ENCODE data around the gene TAF4B.

The TAF4B gene

DNA sequence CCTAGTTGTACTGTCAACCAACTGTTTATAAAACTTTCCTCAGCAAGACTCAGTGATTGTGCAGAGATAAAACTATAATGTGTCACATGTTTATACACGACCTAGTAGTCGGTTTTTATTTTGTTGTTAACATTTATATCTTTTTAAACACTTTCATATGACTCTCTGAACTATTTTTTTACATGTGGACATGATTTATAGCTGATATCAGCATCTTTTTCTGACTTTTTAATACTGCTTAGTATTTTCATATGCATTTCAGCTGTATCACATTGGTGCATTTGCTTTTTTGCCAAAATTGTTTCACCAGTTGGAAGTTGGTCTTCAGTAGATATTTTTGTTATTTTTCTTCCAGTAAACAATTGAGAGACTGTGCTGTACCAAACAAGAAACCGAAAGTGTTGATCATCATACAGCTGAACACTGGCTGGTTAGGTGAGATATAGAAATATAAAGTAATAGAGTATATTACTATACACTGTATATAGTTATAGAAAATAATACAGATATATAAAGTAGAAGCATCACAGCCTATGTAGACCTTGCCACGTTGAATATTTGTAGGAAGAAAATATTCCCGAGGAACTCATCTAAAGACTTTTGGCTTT is 167.9 kb downstream of the TAF4B start:
- Mint-ChIP-seq H3K9me3 (no peaks in the 10 kb centered on the region), H3K36me3 (ENCODE audit: insufficient read depth) (peaks cover 6% of the 10 kb centered on the region), H3K27me3 (no peaks in the 10 kb centered on the region), H3K4me1 (ENCODE audit: low read depth in 2 of 2) (no peaks in the 10 kb centered on the region), H3K4me3 (no peak overlapping the region), H3K27ac (no peak overlapping the region)
- ATAC-seq (replicated peaks) (no peak), DNase-seq (no peak)

DNA sequence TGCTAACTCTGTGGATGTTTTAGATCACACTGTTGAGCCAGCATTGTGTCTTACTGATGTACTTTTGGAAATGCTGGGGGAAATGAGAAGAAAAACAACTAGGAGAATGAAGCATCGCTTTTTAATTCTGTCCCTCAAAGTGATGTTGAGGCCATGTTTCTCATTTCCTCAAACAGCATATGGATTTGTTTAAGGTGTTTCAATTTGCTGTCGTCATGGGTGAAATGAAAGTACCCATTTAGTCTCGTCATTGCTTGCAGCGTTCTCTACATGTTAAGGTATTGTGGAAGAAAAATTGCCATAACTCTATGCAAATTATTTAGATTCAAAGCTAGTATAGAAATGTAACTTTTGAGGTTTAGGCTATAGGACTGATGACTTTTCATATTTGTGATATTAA is 170.8 kb downstream of the TAF4B start:
- H3K9me3 Mint-ChIP-seq = no peaks in the 10 kb centered on the region
- no peak overlapping the region for H3K4me3 Mint-ChIP-seq
- H3K36me3 Mint-ChIP-seq (ENCODE audit: insufficient read depth) = no peaks in the 10 kb centered on the region
- H3K27ac Mint-ChIP-seq = no peak overlapping the region
- DNase-seq = no peak
- H3K4me1 Mint-ChIP-seq (ENCODE audit: low read depth in 2 of 2) = no peaks in the 10 kb centered on the region
- H3K27me3 Mint-ChIP-seq = no peaks in the 10 kb centered on the region
- no peak for ATAC-seq (replicated peaks)

GRCh38 chr18:26403491-26403890 is 177.2 kb downstream of the TAF4B start:
- Mint-ChIP-seq H3K4me1 (ENCODE audit: low read depth in 2 of 2) (no peaks in the 10 kb centered on the region), H3K9me3 (no peaks in the 10 kb centered on the region), H3K27ac (no peak overlapping the region), H3K27me3 (no peaks in the 10 kb centered on the region), H3K36me3 (ENCODE audit: insufficient read depth) (no peaks in the 10 kb centered on the region), H3K4me3 (no peak overlapping the region)
- ATAC-seq (replicated peaks) = no peak
- DNase-seq = no peak

- no peak overlapping the region for H3K4me3 Mint-ChIP-seq
- no peaks in the 10 kb centered on the region for H3K4me1 Mint-ChIP-seq (ENCODE audit: low read depth in 2 of 2)
- no peaks in the 10 kb centered on the region for H3K9me3 Mint-ChIP-seq
- no peak for DNase-seq
- no peak overlapping the region for H3K27ac Mint-ChIP-seq
- peaks cover 0 to 6% of the 10 kb centered on the region in 2 donors for H3K27me3 Mint-ChIP-seq
- no peak for ATAC-seq (replicated peaks)
- no peaks in the 10 kb centered on the region for H3K36me3 Mint-ChIP-seq (ENCODE audit: insufficient read depth)
Observed at GRCh38 chr18:26405190-26405801, 179.1 kb downstream of the TAF4B start.

- no peaks in the 10 kb centered on the region for H3K36me3 Mint-ChIP-seq (ENCODE audit: insufficient read depth)
- no peak for ATAC-seq (replicated peaks)
- no peak for DNase-seq
- peaks cover 0 to 6% of the 10 kb centered on the region in 2 donors for H3K27me3 Mint-ChIP-seq
- H3K4me3 Mint-ChIP-seq = no peak overlapping the region
- H3K9me3 Mint-ChIP-seq = no peaks in the 10 kb centered on the region
- H3K4me1 Mint-ChIP-seq (ENCODE audit: low read depth in 2 of 2) = no peaks in the 10 kb centered on the region
- no peak overlapping the region for H3K27ac Mint-ChIP-seq
Observed at GRCh38 chr18:26406324-26406723, 180.1 kb downstream of the TAF4B start.

DNA sequence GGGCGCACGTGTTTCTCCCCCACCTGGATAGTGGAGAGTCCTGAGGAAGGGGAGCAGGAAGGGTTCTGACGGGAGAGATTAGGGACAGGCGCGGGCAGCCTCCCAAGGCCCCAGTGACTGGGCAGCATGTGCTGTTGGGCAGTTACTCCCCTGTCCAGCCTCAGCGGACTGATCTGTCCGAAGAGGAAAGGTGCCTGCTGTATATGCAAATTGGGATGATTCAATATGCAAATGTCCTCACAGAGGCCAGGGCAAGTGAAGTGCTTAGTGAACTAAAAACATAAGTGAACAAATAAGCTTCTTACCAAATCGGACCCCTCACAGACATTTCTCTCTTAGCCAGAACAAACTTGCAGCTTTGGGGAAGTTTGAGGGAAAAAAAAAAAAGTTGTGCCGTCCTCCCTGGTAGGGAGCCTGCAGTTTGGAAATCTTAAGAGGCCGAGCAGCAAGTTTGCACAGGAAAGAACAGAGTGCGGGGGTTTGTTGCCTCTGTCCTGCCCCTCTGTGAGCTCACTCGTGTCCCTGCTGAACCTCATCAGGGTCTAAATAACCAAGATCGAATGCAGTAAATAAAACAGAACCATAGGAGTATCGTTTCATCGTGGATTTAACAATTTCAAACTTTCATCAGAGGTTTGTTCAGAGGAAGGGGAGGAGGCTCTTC is 180.7 kb downstream of the TAF4B start:
- Mint-ChIP-seq H3K4me3 (no peak overlapping the region), H3K9me3 (no peaks in the 10 kb centered on the region), H3K4me1 (ENCODE audit: low read depth in 2 of 2) (no peaks in the 10 kb centered on the region), H3K27me3 (peaks cover 0 to 6% of the 10 kb centered on the region in 2 donors), H3K27ac (no peak overlapping the region), H3K36me3 (ENCODE audit: insufficient read depth) (no peaks in the 10 kb centered on the region)
- DNase-seq (no peak), ATAC-seq (replicated peaks) (no peak)

- Mint-ChIP-seq H3K36me3 (ENCODE audit: insufficient read depth) (no peaks in the 10 kb centered on the region), H3K9me3 (no peaks in the 10 kb centered on the region), H3K27me3 (peaks cover 0 to 6% of the 10 kb centered on the region in 2 donors), H3K27ac (no peak overlapping the region), H3K4me3 (no peak overlapping the region), H3K4me1 (ENCODE audit: low read depth in 2 of 2) (no peaks in the 10 kb centered on the region)
- no peak for DNase-seq
- ATAC-seq (replicated peaks) = no peak
Observed at GRCh38 chr18:26407736-26408601, 181.7 kb downstream of the TAF4B start.

- Mint-ChIP-seq H3K9me3 (no peaks in the 10 kb centered on the region), H3K27me3 (peaks cover 0 to 6% of the 10 kb centered on the region in 2 donors), H3K27ac (no peak overlapping the region), H3K36me3 (ENCODE audit: insufficient read depth) (no peaks in the 10 kb centered on the region), H3K4me1 (ENCODE audit: low read depth in 2 of 2) (no peaks in the 10 kb centered on the region), H3K4me3 (no peak overlapping the region)
- no peak for ATAC-seq (replicated peaks)
- DNase-seq = no peak
Observed at GRCh38 chr18:26409091-26409490, 182.8 kb downstream of the TAF4B start.

DNA sequence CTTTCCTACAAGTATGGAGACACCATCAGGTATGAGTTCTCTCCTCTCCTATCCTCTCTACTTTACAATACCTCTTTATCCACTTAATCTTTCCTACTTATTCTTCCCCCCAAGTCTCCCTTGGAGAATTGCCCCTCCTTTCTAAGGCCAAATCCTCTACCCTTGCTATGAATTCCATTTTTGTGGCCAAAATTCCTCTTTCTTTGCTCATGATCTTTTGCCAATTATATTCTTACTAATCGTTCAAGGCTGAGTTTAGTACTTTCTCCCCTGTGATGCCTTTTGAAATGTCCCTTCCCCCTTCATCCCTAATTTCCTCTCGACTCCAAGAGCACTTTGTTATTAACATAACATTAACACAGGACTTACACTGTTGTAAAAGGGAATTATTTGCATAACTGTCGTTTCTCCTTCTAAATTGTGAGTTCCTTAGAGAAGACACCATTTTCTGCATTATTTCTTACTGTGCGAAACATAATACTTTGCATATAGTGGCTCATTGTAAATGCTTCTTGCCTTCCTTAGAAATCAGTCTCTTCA is 188.7 kb downstream of the TAF4B start:
- Mint-ChIP-seq H3K9me3 (no peaks in the 10 kb centered on the region), H3K27ac (no peak overlapping the region), H3K4me1 (ENCODE audit: low read depth in 2 of 2) (no peaks in the 10 kb centered on the region), H3K27me3 (no peaks in the 10 kb centered on the region), H3K36me3 (ENCODE audit: insufficient read depth) (no peaks in the 10 kb centered on the region), H3K4me3 (no peak overlapping the region)
- ATAC-seq (replicated peaks) (no peak), DNase-seq (no peak)

DNA sequence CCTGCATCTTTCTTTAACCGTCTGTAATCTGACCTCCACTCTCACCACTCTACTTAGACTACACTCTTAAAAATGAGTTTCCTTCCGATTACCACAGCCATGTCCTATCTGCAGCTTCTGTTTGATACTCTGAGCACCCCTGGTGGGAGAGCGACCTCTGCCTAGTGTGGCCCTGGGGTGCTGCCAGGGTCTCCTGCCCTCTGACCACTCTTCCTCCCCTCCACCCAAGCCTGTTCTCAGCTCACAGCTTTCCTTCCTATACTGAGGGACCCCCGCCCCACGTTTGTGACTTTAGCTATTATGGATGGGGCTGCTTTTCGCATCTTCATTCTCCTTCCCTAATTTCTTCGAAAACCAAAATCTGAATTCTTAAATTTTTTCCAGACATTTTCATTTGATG is 189.4 kb downstream of the TAF4B start:
- H3K9me3 Mint-ChIP-seq = no peaks in the 10 kb centered on the region
- H3K27me3 Mint-ChIP-seq = no peaks in the 10 kb centered on the region
- H3K4me1 Mint-ChIP-seq (ENCODE audit: low read depth in 2 of 2) = no peaks in the 10 kb centered on the region
- no peak for DNase-seq
- no peaks in the 10 kb centered on the region for H3K36me3 Mint-ChIP-seq (ENCODE audit: insufficient read depth)
- no peak for ATAC-seq (replicated peaks)
- no peak overlapping the region for H3K27ac Mint-ChIP-seq
- H3K4me3 Mint-ChIP-seq = no peak overlapping the region

- Mint-ChIP-seq H3K27ac (no peak overlapping the region), H3K4me1 (ENCODE audit: low read depth in 2 of 2) (no peaks in the 10 kb centered on the region), H3K9me3 (no peaks in the 10 kb centered on the region), H3K36me3 (ENCODE audit: insufficient read depth) (no peaks in the 10 kb centered on the region), H3K27me3 (no peaks in the 10 kb centered on the region), H3K4me3 (no peak overlapping the region)
- ATAC-seq (replicated peaks) = no peak
- DNase-seq = no peak
Observed at GRCh38 chr18:26416652-26417150, 190.5 kb downstream of the TAF4B start.

DNA sequence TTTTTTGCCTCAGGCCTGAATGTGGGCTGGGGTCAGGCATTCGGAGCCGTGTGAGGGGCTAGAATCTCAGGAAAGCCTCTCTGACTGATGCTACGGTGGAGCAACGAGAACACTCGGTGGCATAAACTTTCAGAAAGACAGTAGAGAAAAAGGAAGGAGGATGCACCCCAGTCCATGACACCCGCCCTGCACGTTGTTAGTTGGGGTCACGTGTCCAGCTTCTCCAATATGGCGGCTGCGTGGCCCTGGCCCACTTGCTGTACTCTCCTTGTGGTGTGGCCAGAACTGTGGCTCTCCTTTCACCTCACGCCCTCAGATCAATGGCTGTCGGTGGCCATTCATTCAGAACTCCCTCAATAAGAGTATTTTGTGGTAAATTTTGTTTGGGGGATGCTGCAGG is 190.9 kb downstream of the TAF4B start:
- Mint-ChIP-seq H3K4me3 (no peak overlapping the region), H3K27me3 (peaks cover 0 to 2% of the 10 kb centered on the region in 2 donors), H3K4me1 (ENCODE audit: low read depth in 2 of 2) (no peaks in the 10 kb centered on the region), H3K9me3 (no peaks in the 10 kb centered on the region), H3K27ac (no peak overlapping the region), H3K36me3 (ENCODE audit: insufficient read depth) (no peaks in the 10 kb centered on the region)
- DNase-seq (no peak), ATAC-seq (replicated peaks) (no peak)

DNA sequence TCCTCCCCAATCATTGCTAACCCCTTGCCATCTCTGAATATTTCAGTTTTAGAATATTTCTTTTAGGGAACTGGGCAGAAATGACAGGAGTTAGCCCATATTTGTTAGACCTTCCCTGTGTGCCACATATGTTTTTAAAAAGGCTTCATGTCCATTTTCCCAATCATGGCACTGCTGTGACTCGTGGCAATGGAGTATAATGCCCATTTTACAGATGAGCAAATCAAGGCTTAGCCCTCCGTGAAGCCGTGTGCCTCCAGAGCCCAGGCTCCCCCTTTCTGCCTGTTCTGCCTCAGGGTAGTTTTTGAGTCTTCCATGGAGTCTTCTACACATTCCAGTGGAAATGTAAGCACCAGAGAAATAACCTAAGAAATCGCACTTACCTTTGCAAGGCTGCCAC is 192.0 kb downstream of the TAF4B start:
- Mint-ChIP-seq H3K9me3 (no peaks in the 10 kb centered on the region), H3K4me3 (no peak overlapping the region), H3K27me3 (peaks cover 0 to 10% of the 10 kb centered on the region in 2 donors), H3K36me3 (ENCODE audit: insufficient read depth) (no peaks in the 10 kb centered on the region), H3K4me1 (ENCODE audit: low read depth in 2 of 2) (peaks cover 0 to 3% of the 10 kb centered on the region in 2 donors), H3K27ac (no peak overlapping the region)
- no peak for DNase-seq
- ATAC-seq (replicated peaks) = no peak

Measured in effector memory CD8-positive, alpha-beta T cell (primary cell).